G401 (cell line): Measurements from ENCODE around the gene EPM2A. TPM values are rescaled to one million over a fixed set of nuclear protein-coding genes. Genes with fewer than 3 reads are reported as not detected.
A peak's percentile ranks its signal among the peaks of the same experiment; 100 is the strongest.

Experiments
- DNase-seq: peaks from one replicate; pipeline ENCODE4 v3.0.0-alpha.2; 2015; ENCODE audit warnings: low spot score
- in situ Hi-C: cut with HindIII; loops from 2 replicates; pipeline ENCODE4 v1.10.0; 2016; ENCODE audit warnings: low sequenced_read_pairs, mixed read lengths
- total RNA-seq: library from RNA; depleted of rRNA; stranded (reverse); fragments of >200 nt; shearing (Covaris generic); gene quantifications from 2 replicates; pipeline ENCODE4 v1.2.3, GENCODE V29; 2014; rRNA removed

EPM2A gene
- total RNA-seq, 1 experiment from 2014 or later, result 8.0 TPM

DNA sequence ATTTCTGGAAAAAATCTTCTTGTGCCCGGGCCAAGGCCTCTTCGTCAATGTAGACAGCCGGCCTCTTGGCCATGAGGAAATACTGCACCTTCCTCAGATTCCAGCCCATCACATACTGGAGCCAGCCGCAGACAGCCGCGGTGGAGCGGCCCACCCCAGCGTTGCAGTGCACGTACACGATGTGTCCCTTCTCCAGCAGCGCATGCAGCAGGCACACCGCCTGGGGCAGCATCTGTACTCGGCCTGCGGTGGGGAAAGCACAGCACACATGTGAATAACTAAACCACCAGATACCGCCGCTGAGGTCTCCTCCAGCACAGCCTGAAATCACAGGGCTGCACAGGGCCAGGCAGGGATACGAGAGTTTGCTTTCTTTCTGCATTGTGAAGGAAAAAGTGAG, 107.9 kb downstream of the EPM2A start:
- in situ Hi-C loops, result no loop called here
- DNase-seq, result no peak

DNA sequence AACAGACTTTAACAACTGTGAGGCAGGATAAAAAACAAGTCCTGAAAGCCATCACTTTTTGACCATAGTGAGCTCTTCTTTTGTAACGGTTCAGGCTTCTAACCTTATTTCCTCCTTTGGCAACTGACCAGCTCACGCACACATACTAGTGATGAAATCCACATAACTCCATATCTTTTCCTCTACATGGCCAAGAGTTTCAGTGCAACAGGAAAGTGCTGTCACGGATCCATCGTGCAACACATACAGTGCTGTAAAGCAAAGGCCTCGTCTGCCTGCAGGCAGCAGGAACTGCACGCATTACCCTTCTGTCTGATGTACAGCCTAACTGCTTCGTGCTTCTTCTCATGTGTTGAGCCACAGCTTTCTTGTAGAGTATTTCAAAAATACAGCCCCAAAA, 108.5 kb downstream of the EPM2A start:
- in situ Hi-C loops, result no loop called here
- DNase-seq, result no peak

DNA sequence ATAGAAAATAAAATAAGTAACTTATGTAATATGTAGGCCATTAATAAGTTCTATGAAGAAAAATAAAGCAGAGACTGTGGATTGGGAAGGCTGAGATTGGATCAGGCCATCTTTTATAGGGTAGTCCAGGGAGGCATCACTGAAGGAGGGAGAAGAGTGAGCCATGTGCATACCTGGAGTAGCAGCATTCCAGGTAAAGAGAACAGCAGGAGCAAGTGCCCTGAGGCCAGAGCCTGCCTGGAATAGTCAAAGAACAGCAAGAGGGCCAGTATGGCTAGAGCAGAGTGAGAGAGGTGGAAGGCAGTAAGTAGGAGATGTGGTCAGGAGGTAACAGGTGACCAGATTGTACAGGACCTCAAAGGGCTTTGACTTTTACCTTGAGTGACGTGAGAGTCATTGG, 112.1 kb downstream of the EPM2A start:
- in situ Hi-C loops, result no loop called here

DNA sequence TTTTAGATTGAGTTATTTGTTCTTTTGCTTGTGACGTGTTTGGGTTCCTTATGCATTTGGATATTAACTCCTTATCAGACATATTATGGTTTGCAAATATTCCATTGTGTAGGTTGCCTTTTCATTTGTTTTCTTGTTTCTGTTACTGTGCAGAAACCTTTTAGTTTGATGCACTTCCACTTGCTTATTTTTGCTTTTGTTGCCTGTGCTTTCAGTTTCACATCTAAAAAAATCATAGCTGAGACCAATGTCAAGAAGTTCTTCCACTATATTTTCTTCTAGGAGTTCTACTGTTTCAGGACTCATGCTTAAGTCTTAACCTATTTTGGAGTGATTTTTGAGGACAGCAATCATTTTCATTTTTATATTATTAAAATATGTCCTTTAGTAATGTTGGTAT, 113.5 kb downstream of the EPM2A start:
- no peak for DNase-seq
- in situ Hi-C loops, result no loop called here

More for the DNA sequence above, 112.1 kb downstream of the EPM2A start:
- no peak for DNase-seq

DNA sequence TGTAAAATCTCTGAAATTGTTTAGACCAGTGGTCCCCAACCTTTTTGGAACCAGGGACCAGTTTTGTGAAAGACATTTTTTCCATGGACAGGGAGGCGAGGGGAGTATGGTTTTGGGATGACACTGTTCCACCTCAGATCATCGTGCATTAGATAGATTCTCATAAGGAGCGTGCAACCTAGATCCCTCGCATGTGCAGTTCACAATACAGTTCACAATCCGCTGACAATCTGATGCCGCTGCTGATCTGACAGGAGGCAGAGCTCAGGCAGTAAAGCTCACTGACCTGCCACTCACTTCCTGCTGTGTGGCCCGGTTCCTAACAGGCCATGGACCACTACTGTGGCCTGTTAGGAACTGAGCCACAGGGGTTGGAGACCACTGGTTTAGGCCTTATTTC, 115.2 kb downstream of the EPM2A start:
- DNase-seq, result no peak
- in situ Hi-C loops, result no loop called here

DNA sequence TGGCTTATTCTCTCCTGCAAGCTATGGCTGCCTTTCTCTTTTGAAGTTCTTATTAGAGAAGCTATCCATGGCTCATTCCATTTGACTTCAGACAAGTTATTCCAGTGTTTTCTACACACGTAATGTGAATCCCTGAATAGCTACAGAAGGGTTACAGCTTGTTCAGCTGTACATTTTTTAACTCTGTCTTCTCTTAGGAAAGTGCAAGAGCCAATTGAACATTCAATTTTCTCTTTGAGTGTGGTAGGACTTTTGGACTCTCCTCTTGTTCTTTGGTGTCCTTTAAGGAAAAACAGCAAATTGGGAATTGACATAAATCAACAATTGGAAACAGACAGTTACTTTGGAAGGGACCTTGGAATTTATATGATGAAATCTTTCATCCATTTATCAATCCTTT, 125.8 kb downstream of the EPM2A start:
- no peak for DNase-seq
- in situ Hi-C loops, result no loop called here

DNA sequence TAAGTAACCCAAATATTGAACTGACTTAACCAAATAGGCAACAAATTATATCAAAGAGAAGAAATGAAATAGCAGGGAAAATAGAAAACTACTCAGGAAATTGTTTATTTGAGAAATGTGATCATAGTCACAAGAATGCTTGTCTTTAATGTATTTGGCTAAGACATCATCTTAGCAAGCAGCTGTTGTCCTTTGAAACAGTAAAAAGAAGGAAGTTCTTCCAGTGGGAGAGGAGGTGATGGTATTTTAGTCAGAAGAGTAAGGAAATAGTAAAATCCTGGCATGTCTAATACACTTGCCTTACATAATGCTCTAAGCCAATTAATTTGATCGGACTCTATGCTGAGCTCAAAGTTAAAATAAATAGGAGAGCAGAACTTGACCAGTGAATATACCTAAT, 126.5 kb downstream of the EPM2A start:
- in situ Hi-C loops, result no loop called here
- no peak for DNase-seq

DNA sequence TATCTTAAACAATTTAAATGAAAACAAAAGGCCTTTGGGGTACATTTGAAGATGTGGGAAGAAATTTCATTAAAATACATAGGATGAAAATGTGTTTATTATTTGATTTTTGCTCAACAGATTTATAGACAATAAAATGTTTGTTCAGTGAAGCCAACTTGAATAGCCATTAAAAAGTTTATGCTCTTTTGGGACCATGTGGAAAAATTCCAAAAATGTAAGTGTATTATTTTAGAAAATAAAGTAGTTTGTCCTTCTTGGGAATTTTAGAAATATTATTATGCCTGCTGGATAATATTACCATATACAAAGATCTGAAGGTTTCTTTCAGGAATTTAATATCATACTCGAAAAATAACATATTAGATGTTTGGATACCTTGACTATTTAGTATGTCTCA, 131.3 kb downstream of the EPM2A start:
- DNase-seq, result no peak
- in situ Hi-C loops, result no loop called here

DNA sequence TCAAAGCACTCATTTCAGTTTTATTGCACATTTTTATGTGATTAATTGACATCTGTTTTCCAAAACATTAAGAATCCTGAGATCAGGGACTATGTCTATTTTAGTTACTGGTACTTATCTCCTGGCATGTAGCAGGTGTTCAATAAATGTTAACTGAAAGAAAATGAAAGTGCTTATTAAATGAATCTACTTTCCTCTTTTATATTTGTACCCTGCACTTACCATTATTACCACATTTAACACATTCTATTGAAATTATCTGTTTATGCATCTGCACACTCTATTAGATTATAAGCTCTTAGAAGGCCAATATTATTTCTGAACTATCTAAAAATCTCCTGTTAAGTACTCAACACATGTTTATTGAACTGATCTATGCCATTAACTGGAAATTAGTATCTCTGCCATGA, 131.9 kb downstream of the EPM2A start:
- in situ Hi-C loops, result no loop called here
- no peak for DNase-seq

DNA sequence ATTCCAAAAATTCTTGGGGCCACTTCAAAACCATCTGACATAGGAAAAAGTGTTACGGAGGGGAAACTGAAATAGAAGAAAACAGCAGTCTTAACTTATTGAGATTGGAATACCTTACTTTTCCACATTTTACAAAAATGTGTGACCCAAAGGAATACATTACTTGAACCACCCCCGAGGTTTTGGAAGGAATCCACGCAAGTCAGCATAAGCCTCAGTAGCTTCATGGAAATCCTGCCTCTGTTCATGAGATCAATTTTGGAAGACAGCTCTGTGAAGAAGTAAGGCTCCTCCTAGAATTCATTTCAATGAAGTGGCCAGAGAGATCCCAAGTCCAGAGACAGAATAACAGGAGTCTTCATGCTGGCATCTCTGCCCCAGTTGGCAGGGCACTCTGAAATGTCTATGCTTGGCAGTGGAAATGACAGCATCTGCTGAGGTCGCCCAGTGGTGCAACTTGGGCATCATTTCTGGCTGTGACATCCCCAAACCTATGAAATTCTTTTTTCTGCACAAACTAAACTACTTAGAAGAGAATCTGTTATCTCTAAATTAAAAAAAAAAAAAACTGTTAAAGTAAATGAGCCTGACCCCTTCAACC, 132.5 kb downstream of the EPM2A start:
- in situ Hi-C loops, result no loop called here
- DNase-seq, result peak; percentile 3

DNA sequence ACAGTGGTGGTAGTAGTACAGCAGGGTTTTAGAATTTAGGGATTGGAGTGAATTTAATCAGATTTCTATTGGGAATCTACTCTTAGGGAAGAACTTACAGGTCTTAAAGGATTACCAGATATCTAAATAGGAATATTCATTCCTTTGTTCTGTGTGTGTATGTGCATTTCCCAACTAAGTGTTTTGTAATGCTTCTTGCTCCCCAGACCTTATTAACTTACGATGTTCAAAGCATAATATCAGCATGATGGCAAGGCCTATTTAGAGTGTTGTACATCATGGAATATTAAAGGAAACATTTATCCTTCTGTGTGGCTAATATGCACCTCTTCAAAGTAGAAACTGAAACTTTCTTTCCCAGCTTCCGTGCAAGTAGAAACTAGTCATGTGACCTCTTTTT, 133.9 kb downstream of the EPM2A start:
- in situ Hi-C loops, result no loop called here
- DNase-seq, result no peak

DNA sequence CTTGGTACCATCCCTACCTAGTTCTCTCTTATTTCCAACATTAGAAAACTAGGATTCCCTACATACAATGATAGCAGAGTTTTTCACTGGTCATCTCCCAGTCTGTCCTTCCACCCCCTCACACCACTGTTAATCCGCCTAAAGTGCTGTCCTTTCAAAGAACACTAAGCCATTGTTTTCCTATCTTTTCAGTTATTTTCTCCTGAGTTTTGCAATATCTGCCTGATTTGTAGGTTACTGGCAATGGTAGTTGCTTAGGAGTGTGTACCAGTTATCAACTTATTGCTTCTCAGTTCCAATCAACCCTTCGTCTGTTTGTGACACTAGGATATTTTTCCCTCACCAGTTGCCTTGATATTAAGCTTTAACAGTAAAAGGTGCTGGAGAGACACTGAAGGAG, 135.0 kb downstream of the EPM2A start:
- DNase-seq, result no peak
- in situ Hi-C loops, result no loop called here

DNA sequence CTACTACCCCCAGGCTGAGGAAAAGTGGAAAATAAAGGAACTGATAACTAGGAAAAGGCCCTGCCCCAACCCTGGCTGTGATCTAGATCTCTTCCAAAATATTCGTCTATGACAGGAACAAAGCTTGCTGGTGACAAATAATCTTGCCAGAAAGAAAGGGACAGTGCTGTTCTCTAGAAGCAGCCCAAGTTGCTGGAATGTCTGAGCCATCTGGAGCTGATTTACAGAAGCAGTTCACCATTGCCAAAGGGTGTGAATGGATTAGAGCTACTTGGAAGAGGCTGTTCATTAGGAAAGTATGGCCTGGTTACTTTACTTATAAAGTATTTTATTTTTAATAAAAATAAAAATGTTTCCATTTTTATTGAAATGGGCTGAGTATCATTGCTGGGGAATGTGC, 146.3 kb downstream of the EPM2A start:
- in situ Hi-C loops, result no loop called here
- peak; percentile 8 for DNase-seq

DNA sequence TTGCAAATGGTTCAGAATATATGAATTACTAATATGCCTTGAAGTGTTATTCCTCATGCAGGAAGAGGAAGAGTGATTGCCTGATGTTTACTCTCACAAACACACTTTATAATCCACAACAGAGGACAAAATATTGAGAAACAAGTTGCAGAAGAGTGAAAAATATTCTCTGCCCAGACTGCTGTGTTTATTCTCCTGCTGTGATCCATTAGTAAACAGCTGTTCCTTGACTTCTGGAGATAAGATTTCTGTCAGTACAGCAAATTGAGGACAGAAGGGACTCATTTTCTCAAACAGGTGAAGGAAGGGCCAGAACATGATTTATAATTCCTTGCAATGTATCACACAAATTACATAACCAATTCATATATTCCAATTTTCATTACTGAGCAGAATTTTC, 148.0 kb downstream of the EPM2A start:
- in situ Hi-C loops, result no loop called here
- no peak for DNase-seq

DNA sequence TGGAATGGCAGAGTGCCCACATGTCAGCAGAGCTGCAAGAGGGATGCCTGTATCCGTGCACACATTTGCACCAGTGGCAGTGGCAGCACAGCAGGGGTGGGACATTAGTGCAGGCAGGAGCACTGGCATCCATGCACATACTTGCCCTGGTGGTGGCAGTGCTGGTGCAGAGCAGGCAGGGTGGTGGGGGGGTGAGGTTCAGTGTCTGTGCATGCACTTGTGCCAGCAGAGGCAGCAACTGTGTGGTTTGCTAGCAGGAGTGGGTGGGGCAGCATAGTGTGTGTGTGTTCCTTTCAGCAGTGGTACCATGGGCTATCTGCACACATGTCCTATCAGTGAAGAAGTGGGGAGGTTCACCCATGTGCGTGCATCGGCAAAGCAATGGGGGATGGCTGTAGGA, 151.6 kb downstream of the EPM2A start:
- no peak for DNase-seq
- in situ Hi-C loops, result no loop called here

Other genes starting within 250 kb of the EPM2A start
- 6.3 and 7.7 TPM in 2 replicates for gene FBXO30, start 79.3 kb upstream of the EPM2A start, total RNA-seq
- 7.0 and 14.1 TPM in 2 replicates for gene SHPRH, start 228.8 kb upstream of the EPM2A start, total RNA-seq